Urinary bladder (tissue), 4 donors: ENCODE measurements around the gene ANO6. TPM values are rescaled to one million over a fixed set of nuclear protein-coding genes. Genes with fewer than 3 reads are reported as not detected.

Source experiments
- DNase-seq: peaks from one replicate; pipeline ENCODE4 v3.0.0-alpha.2; 2015; ENCODE audit errors: extremely low spot score
- H3K27ac ChIP-seq: one replicate; pipeline ENCODE4 v1.5.1; 2013; ENCODE audit warnings: low read depth, mild to moderate bottlenecking, moderate library complexity
- H3K36me3 ChIP-seq: one replicate; pipeline ENCODE4 v1.6.1; 2013; ENCODE audit warnings: mild to moderate bottlenecking, moderate library complexity; ENCODE audit not compliant: insufficient read depth
- H3K4me1 ChIP-seq: one replicate; pipeline ENCODE4 v1.6.1; 2013; ENCODE audit warnings: mild to moderate bottlenecking, moderate library complexity; ENCODE audit not compliant: insufficient read depth
- H3K4me3 ChIP-seq: one replicate; pipeline ENCODE4 v1.5.1; 2013; ENCODE audit warnings: low read depth, low read length
- WGBS: extraction: QIAGEN DNeasy Blood & Tissue Kit; methylation state at CpG from one replicate; pipeline ENCODE4 v1.1.7; 2013; 5-methylcytosine and 5-hydroxymethylcytosine counted together
- polyA plus RNA-seq: library from polyadenylated mRNA; stranded (reverse); fragments of 200-250 nt; gene quantifications from one replicate; pipeline ENCODE4 v1.2.3, GENCODE V29; 2013
- total RNA-seq: library from RNA; depleted of rRNA; stranded (reverse); fragments of >200 nt; gene quantifications from one replicate; pipeline ENCODE4 v1.2.3, GENCODE V29; 2014
- donor health status: healthy with polysubstance abuse.
- donor health status: healthy.

The ANO6 gene
- total and polyA plus RNA-seq, 2 donors, result 63.7 to 163 TPM

DNA sequence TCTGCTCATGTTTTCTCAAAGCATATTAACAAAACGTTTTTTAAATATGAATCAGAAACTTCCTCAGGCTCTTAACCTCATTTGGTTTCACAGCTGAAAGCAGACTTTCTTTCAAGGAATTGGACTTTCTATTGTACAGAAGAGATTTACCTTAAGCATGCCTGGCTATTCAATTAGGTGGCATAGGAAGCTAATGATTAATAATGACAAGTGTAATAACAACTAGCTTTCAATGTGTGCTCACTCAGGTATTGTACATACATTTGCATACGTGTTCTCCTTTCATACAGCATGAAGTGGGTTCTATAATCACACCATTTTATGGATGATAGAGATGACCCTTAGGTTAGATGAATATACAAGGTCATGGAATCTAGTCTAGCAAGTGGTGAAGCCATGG lies 115.7 kb downstream of the ANO6 start:
- DNase-seq, result no peak
- Histone ChIP-seq H3K4me1 (no peaks in the 10 kb centered on the region), H3K4me3 (no peak overlapping the region), H3K36me3 (no peaks in the 10 kb centered on the region), H3K27ac (no peak overlapping the region)
- 66% methylated on average over 2 of the region's 2 CpGs for WGBS

DNA sequence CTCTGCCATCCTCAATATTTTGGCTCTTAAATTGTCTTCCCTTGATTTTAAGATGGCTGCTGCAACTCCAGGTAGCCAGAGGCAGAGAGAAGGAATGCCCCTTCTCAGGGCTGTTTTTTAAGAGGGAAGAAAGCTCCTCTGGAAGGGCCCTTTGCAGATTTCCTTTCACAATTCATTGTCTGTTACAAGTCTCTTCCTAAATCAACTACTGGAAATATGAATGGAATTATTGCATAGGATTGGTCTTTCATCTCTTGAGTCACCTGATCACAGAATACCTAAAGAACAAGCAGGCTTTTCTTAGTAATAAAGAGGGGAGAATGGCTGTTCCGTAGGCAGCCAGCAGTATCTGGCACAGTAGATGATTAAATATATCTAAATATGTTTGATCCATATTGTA lies 118.5 kb downstream of the ANO6 start:
- no peak overlapping the region for H3K27ac ChIP-seq
- no peak overlapping the region for H3K4me3 ChIP-seq
- no peak for DNase-seq
- H3K4me1 ChIP-seq, result no peaks in the 10 kb centered on the region
- WGBS, result 91% methylated on average over 1 of the region's 1 CpG
- H3K36me3 ChIP-seq, result no peaks in the 10 kb centered on the region

DNA sequence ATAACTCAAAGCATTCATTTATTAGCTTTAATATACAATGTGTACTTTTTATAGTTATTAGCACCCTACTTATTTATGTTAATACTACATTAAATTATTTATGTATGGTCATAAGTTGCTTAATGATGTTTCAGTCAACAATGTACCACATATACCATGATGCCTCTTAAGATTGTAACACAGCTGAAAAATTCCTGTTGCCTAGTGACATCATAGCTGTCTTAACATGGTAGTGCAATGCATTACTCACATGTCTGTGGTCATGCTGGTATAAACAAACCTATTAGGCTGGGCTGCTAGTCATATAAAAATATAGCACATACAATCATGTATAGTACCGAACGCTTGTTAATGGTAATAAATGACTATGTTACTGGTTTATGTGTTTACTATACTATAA lies 120.4 kb downstream of the ANO6 start:
- no peak overlapping the region for H3K4me3 ChIP-seq
- DNase-seq, result no peak
- H3K27ac ChIP-seq, result no peak overlapping the region
- H3K36me3 ChIP-seq, result no peaks in the 10 kb centered on the region
- H3K4me1 ChIP-seq, result no peaks in the 10 kb centered on the region
- 78% methylated on average over 2 of the region's 2 CpGs for WGBS

DNA sequence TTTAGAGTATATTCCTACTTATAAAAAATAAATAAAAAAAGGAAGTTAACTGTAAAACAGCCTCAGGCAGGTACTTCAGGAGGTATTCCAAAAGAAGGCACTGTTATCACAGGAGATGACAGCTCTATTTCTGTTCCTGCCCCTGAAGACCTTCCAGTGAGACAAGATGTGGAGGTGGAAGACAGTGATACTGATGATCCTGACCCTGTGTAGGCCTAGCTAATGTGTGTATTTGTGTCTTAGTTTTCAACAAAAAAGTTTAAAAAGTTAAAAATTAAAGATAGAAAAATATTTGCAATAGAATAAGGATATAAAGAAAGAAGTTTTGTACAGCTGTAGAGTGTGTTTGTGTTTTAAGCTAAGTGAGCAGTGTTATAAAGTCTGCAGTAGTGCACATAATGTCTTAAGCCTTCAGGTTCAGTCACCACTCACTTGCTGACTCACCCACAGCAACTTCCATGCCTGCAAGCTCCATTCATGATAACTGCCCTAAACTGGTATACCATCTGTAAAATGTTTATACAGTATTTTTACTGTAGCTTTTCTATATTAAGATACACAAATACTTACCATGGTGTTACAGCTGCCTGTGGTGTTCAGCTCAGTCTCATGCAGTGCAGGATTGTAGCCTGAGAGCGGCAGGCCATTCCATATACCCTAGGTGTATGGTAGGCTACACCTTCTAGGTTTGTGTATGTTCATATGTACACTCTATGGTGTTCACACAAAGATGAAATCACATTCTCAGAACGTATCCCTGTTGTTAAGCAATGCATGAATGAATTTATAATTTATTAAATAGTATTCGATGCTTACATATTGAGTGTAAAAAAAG lies 121.1 kb downstream of the ANO6 start:
- no peak overlapping the region for H3K27ac ChIP-seq
- H3K4me1 ChIP-seq, result no peaks in the 10 kb centered on the region
- no peaks in the 10 kb centered on the region for H3K36me3 ChIP-seq
- H3K4me3 ChIP-seq, result no peak overlapping the region
- DNase-seq, result no peak
- 88% methylated on average over 3 of the region's 3 CpGs for WGBS

DNA sequence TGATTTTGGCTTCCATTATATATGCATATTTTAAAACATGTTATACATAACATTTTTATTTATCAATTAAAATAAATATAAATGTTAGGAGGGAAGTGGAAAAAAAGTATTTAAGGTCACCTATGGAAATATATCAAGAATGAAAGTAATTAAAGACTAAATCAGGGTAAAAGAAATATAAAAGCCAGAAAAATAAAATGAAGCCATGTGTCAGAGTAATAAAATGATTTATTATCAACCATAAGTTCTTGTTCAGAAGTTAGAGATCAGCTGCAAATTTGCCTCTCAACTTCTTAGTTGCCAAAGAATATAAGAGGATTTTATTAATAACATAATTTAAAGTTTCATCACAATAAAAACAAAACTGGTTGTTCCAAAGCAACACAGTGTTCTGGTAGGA lies 121.9 kb downstream of the ANO6 start:
- no peak overlapping the region for H3K27ac ChIP-seq
- H3K36me3 ChIP-seq, result no peaks in the 10 kb centered on the region
- no peaks in the 10 kb centered on the region for H3K4me1 ChIP-seq
- H3K4me3 ChIP-seq, result no peak overlapping the region
- DNase-seq, result no peak

DNA sequence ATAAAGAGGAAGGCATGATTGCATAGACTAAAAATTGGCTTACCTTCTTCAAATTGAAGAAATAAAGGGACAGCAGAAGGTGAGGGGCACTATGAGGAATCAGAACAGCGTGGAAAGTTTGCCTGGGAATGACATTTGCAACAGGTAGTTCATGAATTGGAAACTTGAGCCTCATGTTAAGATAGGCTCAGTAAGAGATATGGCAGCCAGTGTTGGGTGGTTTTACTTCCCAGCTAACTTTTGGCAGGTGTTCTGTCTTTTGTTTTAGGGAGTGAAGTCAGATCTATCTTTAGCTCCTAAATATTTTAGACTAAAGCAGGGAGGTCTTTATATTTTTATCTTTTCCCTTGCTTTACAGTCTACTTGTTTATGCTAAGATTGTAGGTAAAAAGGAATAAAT lies 122.4 kb downstream of the ANO6 start:
- H3K4me1 ChIP-seq, result no peaks in the 10 kb centered on the region
- no peak for DNase-seq

DNA sequence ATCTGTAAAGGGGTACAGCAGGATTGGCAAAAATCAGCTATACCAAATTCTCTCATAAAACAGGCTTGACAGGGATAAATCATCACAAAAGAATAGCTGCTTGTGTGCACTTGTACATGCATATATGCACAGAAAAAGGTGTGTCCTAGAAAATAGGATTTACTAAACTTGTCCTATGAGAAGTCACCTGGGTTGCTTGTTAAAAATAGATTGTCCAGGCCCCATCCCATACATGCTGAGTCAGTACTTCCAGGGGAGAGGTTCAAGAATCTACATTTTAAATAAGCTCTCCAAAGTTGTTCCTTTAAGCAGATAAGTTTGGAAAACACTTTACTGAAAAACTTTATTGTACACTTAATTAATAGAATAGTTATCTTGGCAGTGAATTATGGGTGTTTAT lies 123.1 kb downstream of the ANO6 start:
- Histone ChIP-seq H3K4me1 (no peaks in the 10 kb centered on the region), H3K27ac (no peak overlapping the region)

More for the DNA sequence above, 122.4 kb downstream of the ANO6 start:
- WGBS, result 73% methylated on average over 1 of the region's 1 CpG
- Histone ChIP-seq H3K36me3 (no peaks in the 10 kb centered on the region), H3K4me3 (no peak overlapping the region), H3K27ac (no peak overlapping the region)

DNA sequence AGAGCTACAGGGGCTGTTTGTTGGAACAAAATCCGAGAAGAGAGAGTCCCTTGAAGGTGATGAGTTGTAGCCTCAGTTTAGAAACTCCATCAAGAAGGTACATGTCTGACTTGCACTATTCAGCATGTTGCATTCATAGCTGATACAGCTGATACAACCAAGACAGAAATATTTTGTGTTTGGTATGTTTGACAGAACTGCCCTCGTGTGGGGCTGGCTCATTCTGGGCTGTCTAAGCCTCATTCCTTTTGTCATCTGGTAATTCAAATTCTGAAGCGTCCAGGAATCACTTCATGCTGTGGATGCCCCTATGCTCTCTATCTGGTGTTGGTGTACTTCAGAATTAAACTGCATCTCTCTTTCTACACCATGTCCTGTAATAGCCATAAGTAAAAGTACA lies 126.3 kb downstream of the ANO6 start:
- Histone ChIP-seq H3K4me1 (no peaks in the 10 kb centered on the region), H3K4me3 (no peak overlapping the region), H3K27ac (no peak overlapping the region), H3K36me3 (no peaks in the 10 kb centered on the region)
- DNase-seq, result no peak
- WGBS, result 75% methylated on average over 3 of the region's 3 CpGs

More for the DNA sequence above, 123.1 kb downstream of the ANO6 start:
- Histone ChIP-seq H3K4me3 (no peak overlapping the region), H3K36me3 (no peaks in the 10 kb centered on the region)
- no peak for DNase-seq

DNA sequence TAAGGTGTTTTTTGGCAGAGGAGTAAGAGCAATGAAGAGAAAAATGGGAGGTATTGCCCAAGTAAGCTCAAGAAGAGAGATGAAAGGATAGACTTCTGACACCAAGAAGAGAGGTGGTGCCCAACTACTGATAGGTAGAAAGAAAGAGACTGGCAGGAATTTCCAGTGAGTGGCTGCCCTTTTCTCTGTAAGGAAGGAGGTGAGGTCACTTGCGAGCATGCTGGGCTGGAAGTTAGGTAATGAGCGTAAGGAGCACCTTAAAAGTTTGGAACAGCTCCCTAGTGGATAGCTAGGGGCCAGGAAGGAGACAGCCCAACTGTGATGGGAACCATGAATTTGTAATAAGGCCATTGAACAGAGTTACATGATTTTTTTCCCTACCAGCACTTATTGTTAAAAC lies 127.0 kb downstream of the ANO6 start:
- H3K27ac ChIP-seq, result no peak overlapping the region
- H3K4me3 ChIP-seq, result no peak overlapping the region
- 100% methylated on average over 2 of the region's 2 CpGs for WGBS
- DNase-seq, result no peak
- no peaks in the 10 kb centered on the region for H3K4me1 ChIP-seq
- no peaks in the 10 kb centered on the region for H3K36me3 ChIP-seq

DNA sequence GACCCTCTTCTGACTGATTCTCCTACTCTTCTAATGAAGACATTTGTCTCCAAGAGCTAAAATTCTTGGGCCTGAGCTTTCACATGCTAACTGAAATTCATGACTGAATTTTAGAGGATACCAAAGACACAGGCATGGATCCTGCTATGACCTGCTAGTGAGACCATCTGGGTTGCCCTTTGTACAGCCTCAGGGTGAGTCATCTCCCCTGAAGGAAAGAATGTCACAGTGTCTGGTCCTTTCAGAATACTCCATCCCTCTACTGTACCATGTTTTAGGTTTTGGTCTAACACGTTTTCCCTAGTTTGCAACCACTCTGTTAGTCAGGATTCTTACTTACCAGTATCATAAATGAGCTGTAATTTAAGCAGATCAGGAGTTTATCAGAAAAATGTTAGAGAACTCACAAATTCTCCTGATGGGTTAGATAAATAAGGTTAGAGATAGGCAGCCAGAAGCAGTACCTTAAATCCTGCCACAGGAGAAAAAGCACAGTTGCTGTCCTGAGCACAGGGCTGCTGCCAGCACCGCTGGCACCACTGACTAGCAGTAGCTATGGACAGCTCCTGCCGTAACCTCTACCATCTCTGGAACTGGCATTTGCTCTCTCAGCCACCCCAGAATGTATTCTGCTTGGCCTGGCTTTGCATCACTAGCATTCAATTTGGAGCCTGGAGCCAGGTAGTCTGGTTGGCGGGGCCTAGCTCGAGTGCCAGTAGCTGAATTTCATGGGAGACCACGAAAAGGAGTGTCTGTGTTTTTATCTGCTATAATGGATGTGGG lies 127.6 kb downstream of the ANO6 start:
- 93% methylated on average over 6 of the region's 6 CpGs for WGBS
- DNase-seq, result no peak
- no peaks in the 10 kb centered on the region for H3K4me1 ChIP-seq
- H3K4me3 ChIP-seq, result no peak overlapping the region
- no peak overlapping the region for H3K27ac ChIP-seq
- H3K36me3 ChIP-seq, result no peaks in the 10 kb centered on the region

DNA sequence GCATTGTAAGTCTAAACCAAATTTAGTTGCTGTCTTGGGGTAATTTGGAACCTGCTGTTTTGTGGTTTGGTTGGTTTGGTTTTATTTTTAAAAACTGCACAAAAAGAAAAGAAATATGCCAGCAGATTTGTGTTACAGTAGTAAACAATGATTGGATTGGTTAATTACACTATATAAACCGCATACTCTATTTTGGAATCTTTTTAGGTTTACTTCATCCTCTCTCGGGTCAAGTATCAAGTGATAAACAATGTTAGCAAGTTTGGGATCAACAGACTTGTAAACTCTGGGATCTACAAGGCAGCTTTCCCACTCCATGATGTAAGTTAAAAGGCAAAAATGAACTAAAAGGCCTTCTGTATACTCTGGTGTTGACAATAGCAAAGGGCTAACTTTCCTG lies 132.4 kb downstream of the ANO6 start:
- DNase-seq, result no peak
- Histone ChIP-seq H3K4me1 (no peaks in the 10 kb centered on the region), H3K36me3 (no peaks in the 10 kb centered on the region), H3K4me3 (no peak overlapping the region), H3K27ac (no peak overlapping the region)
- 44% methylated on average over 2 of the region's 2 CpGs for WGBS

DNA sequence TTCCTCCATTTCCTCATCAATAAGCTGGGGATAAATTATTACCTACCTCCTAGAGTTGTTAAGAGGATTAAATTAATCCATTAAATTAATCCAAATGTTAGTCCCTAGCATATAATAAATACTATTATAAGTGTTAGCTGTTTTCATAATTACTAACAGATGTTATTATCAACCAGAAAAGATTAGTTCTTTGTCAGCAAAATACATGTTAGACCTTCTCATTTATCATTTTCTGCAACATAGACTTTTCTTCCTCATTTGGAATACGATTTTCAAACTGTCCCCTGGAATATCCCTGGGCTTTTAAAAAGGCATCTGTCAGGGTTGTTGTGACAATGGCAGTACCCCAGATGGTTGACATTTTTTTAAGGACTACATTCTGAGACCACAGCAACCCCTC lies 133.1 kb downstream of the ANO6 start:
- H3K36me3 ChIP-seq, result no peaks in the 10 kb centered on the region

DNA sequence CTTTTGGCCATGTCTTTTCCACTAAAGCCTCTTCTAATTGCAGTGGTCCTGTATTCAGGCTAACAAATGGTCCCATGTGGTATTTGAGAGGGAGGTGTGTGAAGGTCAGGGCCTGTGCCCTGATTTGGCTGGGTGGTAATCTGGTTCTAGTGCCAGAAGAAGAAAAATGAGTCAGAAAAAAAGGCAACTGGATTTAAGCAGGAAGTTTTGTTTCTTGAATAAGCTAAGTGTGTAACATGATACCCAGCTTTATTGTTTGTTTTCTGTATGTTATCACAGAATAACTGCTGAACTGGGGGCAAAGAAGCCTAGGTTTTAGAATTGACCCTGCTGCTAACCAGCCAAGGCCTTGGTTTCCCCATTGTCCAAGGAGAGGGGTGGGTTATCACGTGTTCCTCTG lies 134.0 kb downstream of the ANO6 start:
- Histone ChIP-seq H3K4me1 (no peaks in the 10 kb centered on the region), H3K4me3 (no peak overlapping the region), H3K27ac (no peak overlapping the region), H3K36me3 (no peaks in the 10 kb centered on the region)
- 91% methylated on average over 1 of the region's 1 CpG for WGBS
- no peak for DNase-seq

More for the DNA sequence above, 133.1 kb downstream of the ANO6 start:
- H3K27ac ChIP-seq, result no peak overlapping the region
- 69% methylated on average over 1 of the region's 1 CpG for WGBS
- no peaks in the 10 kb centered on the region for H3K4me1 ChIP-seq
- DNase-seq, result no peak
- H3K4me3 ChIP-seq, result no peak overlapping the region

DNA sequence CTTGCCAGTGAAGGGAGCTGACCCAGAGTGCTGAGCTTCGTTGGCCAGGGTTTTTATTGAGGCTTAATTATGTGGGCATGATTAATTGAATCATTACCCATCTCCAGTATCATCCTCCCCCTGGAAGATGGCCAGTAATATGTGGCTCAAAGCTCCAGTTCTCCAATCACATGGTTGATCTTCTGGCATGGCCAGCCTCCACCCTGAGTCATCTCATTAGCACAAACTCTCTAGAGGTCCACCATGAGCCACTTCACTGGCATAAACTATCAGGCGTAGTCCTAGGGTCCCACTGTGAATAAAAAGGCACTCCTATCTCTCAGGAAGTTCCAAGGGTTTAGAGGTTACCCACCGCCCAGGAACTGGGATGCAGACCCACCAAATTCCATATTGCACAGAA lies 135.0 kb downstream of the ANO6 start:
- no peak overlapping the region for H3K27ac ChIP-seq
- WGBS, result 93% methylated on average over 3 of the region's 3 CpGs
- no peaks in the 10 kb centered on the region for H3K36me3 ChIP-seq
- no peaks in the 10 kb centered on the region for H3K4me1 ChIP-seq
- no peak for DNase-seq
- no peak overlapping the region for H3K4me3 ChIP-seq
